OCI-M2 (cell line): ENCODE data around the gene CD200R1.

Experiments
- DNase-seq: peaks from one replicate; lab custom pipeline; 2025; ENCODE audit not compliant: unreplicated experiment; lab: John Stamatoyannopoulos, UW

The CD200R1 gene

GRCh38 chr3:112889357-112889756 lies 85.5 kb downstream of the CD200R1 start:
- DNase-seq = no peak

GRCh38 chr3:112888381-112889085 lies 86.4 kb downstream of the CD200R1 start:
- no peak for DNase-seq

- DNase-seq = no peak
These were observed 90.1 kb downstream of the CD200R1 start for GRCh38 chr3:112884678-112885290.

GRCh38 chr3:112881891-112882290 lies 93.0 kb downstream of the CD200R1 start:
- no peak for DNase-seq

- DNase-seq = no peak
These were observed 99.3 kb downstream of the CD200R1 start for GRCh38 chr3:112875561-112875960.

- DNase-seq = no peak
These were observed 100.2 kb downstream of the CD200R1 start for GRCh38 chr3:112874725-112875124.

- DNase-seq = no peak
These were observed 101.3 kb downstream of the CD200R1 start for GRCh38 chr3:112873632-112874031.

GRCh38 chr3:112871735-112872134 lies 103.2 kb downstream of the CD200R1 start:
- DNase-seq = no peak
